ENCODE data around the gene GDAP1L1. TPM values are rescaled to one million over a fixed set of nuclear protein-coding genes. Genes with fewer than 3 reads are reported as not detected.

Gene GDAP1L1
- total and polyA plus RNA-seq, 2 of the 4 experiments (the other 2 are of a cell fraction): not detected

DNA sequence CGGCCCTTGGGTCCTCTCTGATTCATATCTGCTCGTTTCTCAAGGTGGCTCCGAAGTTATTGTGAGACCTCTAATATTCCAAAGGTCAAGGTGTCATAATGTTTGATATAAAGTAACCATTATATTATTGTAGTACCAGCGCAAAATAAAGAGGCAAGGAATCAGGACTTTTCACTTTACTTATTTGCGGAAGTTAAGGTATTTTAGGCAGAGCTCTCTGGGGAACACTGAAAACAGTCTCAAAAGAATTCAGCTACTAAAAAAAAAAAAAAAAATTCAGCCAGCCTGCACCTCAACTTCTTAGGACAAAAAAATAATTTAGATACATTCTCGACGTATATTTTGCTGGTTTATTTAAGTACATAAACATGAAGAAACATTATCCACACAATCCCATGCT lies 38.9 kb upstream of the GDAP1L1 start (continued):
- no peak for TF ChIP-seq SMC3 (IDR thresholded peaks at IDR 0.05; ENCODE audit: low read depth, low read length)
- TF ChIP-seq BHLHE40 (IDR thresholded peaks at IDR 0.05; ENCODE audit: low read depth, low read length): no peak
- TF ChIP-seq CHD1 (IDR thresholded peaks at IDR 0.05; ENCODE audit: low read depth, low read length): no peak
- no peak for TF ChIP-seq FOS (IDR thresholded peaks at IDR 0.05; ENCODE audit: low read depth, low read length)
- TF ChIP-seq RAD21 (IDR thresholded peaks at IDR 0.05; ENCODE audit: low read length): no peak
- no peak for TF ChIP-seq CEBPB (IDR thresholded peaks at IDR 0.05; ENCODE audit: low read depth, low read length)
- TF ChIP-seq MXI1 (IDR thresholded peaks at IDR 0.05; ENCODE audit: borderline replicate concordance, low read depth, low read length): no peak

GRCh38 chr20:44208770-44209169 lies 38.3 kb upstream of the GDAP1L1 start:
- Histone ChIP-seq H3K56ac (ENCODE audit: extremely low read depth, insufficient read depth, low read length) (no peak overlapping the region), H4K91ac (ENCODE audit: insufficient read depth, low read depth, low read length) (no peak overlapping the region), H4K8ac (ENCODE audit: low read depth in 2 of 2, low read length in 2 of 2) (no peak overlapping the region), H3K4ac (ENCODE audit: low read depth, low read length) (peak overlapping the region; percentile 12; the same call in 1 of the 2 replicates), H3K4me2 (ENCODE audit: low read depth, low read length) (peak overlapping the region; percentile 95), H3K23ac (ENCODE audit: low read depth, low read length) (peak overlapping the region; percentile 41; the same call in 1 of the 2 replicates), H2AFZ (replicated peaks; ENCODE audit: low read length, poor library complexity) (no peak overlapping the region), H3K36me3 (ENCODE audit: control insufficient read depth, insufficient read depth, low read length) (peaks cover 13% of the 10 kb centered on the region), H2BK5ac (ENCODE audit: low read depth, low read length, poor library complexity, severe bottlenecking) (peak overlapping the region; percentile 73), H4K20me1 (ENCODE audit: insufficient read depth, low read length) (peaks cover 22% of the 10 kb centered on the region), H2BK20ac (ENCODE audit: low read depth, low read length) (peak overlapping the region; percentile 32; the same call in 1 of the 2 replicates), H2BK120ac (ENCODE audit: low read depth, low read length) (no peak overlapping the region), H3K79me1 (ENCODE audit: low read depth in 1 of 2, low read length in 2 of 2) (peaks cover 3 to 51% of the 10 kb centered on the region in 2 experiments; a peak in 3 of 4 replicates), H3K18ac (ENCODE audit: low read depth, low read length) (peak overlapping the region; percentile 2; the same call in 1 of the 2 replicates), H3K4me1 (ENCODE audit: control insufficient read depth, insufficient read depth, low read length) (peaks cover 10% of the 10 kb centered on the region), H3K4me3 (ENCODE audit: insufficient read depth, low read depth, low read length) (peak overlapping the region; percentile 77), H2AK9ac (replicated peaks; ENCODE audit: low read depth, low read length, poor library complexity) (no peak overlapping the region), H3K9me3 (ENCODE audit: control insufficient read depth, insufficient read depth, low read length) (no peaks in the 10 kb centered on the region), H3K27me3 (ENCODE audit: control insufficient read depth, insufficient read depth, low read length) (no peaks in the 10 kb centered on the region), H4K5ac (ENCODE audit: low read depth, low read length) (no peak overlapping the region), H2BK15ac (ENCODE audit: low read depth, low read length) (no peak overlapping the region), H3K14ac (replicated peaks; ENCODE audit: low read depth, low read length) (0 out of 2 replicates have a peak overlapping the region, but pooled peaks have one; percentile 23), H3K9me1 (ENCODE audit: insufficient read depth, low read length) (peaks cover 14% of the 10 kb centered on the region), H2AK5ac (ENCODE audit: low read depth, low read length) (no peak overlapping the region; the same call in 1 of the 2 replicates), H3K9ac (ENCODE audit: low read depth, low read length) (peak overlapping the region; percentile 75), H3K27ac (ENCODE audit: insufficient read depth, low read length) (peak overlapping the region; percentile 39; the same call in 1 of the 2 replicates)
- dilution Hi-C loops (cut with HindIII; ENCODE audit: low sequenced_read_pairs, unreplicated experiment): no loop called here
- ChIA-PET CTCF (interaction anchor here (1.1 kb wide), 1 partner anchor 8 kb away, joined by 3 read pairs; no protein-coding TSS in a partner anchor), POLR2A (ENCODE audit: unreplicated experiment) (interaction anchor here (0.7 kb wide), 1 partner anchor 54 kb away, joined by 3 read pairs; no protein-coding TSS in a partner anchor)
- intact Hi-C loops (cut with micrococcal nuclease): loop anchor here (10.0 kb wide), 1 partner anchor 754 kb away; the partner anchor contains the start of gene SRSF6
- no CpG with 5 or more reads among the region's 7 CpGs for WGBS, 2 experiments (ENCODE audit: extremely low coverage in 2 of 2, insufficient read length in 1 of 2)
- ATAC-seq (ENCODE audit: low read depth): peak; percentile 7
- no TSS peak for BruUV-seq (replicated peaks)
- DNase-seq: peak; percentile 66
- in situ Hi-C loops (cut with MboI; ENCODE audit: low sequenced_read_pairs): no loop called here
- TF ChIP-seq MXI1 (IDR thresholded peaks at IDR 0.05; ENCODE audit: borderline replicate concordance, low read depth, low read length) (peak; percentile 80; the same call in 1 of the 2 replicates), CTCF (conservative IDR thresholded peaks at IDR 0.05; ENCODE audit: low read depth, low read length) (peak; percentile 30; the same call in 1 of the 2 replicates), CHD1 (IDR thresholded peaks at IDR 0.05; ENCODE audit: low read depth, low read length) (no peak), SMC3 (IDR thresholded peaks at IDR 0.05; ENCODE audit: low read depth, low read length) (no peak), RCOR1 (IDR thresholded peaks at IDR 0.05; ENCODE audit: insufficient replicate concordance, low read length) (no peak), CEBPB (IDR thresholded peaks at IDR 0.05; ENCODE audit: low read depth, low read length) (no peak), USF2 (IDR thresholded peaks at IDR 0.05; ENCODE audit: low read depth, low read length) (peak; percentile 10; the same call in 1 of the 2 replicates), RFX5 (IDR thresholded peaks at IDR 0.05; ENCODE audit: low read depth, low read length) (no peak)
- TF ChIP-seq, protein P1, sequence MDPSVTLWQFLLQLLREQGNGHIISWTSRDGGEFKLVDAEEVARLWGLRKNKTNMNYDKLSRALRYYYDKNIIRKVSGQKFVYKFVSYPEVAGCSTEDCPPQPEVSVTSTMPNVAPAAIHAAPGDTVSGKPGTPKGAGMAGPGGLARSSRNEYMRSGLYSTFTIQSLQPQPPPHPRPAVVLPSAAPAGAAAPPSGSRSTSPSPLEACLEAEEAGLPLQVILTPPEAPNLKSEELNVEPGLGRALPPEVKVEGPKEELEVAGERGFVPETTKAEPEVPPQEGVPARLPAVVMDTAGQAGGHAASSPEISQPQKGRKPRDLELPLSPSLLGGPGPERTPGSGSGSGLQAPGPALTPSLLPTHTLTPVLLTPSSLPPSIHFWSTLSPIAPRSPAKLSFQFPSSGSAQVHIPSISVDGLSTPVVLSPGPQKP (IDR thresholded peaks at IDR 0.05; ENCODE audit: borderline replicate concordance, low read depth, low read length): no peak
